ENCODE results near the gene RASAL3. TPM values are rescaled to one million over a fixed set of nuclear protein-coding genes. Genes with fewer than 3 reads are reported as not detected.
A peak's percentile ranks its signal among the peaks of the same experiment; 100 is the strongest.

RASAL3 gene
- total RNA-seq, 1 experiment from 2014 or later: 1.9 TPM

DNA sequence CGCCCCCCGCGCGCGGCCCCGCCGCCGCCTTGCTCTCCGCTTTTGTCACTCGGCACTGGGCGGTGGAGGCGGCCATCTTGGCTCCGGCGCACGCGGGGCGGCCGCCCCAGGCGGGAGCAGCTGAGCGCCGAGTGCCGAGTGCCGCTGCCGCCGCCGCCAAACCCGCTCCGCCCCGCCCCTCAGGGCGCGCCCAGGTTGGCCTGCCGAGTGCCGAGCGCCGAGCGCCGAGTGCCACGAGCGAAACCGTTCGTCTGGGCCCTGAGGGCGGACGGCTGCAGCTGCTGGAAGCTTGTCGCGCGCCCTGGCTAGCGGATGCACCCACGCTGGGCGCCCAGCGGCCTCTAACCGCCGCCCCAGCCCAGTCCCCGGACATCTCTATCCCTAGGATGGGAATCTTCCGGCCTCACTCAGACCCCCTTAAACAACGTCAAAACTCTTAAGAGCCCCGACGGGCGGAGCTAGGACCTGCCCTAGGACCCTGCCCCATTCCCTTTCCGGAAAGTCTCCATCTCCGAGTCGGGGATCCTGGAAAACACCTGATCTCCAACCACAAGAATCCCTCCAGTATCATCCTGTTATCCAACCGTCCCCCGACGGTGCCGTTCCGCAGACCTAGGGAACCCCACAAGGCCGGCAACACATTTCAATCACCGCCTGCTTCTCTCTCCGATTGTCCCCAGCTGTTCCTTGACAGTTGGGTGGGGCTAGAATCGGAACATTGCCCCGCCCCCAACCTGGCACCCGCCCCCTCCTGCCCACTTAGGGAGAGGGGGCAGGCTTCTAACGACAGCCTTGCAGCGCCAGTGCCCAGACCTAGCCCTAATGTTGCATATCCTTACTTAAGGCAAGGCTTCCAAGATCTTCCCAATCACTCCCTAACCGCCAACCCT, 31.5 kb downstream of the RASAL3 start:
- H2BK12ac ChIP-seq (ENCODE audit: insufficient read length, low read depth, low read length): no peak overlapping the region
- no peak overlapping the region for H2BK120ac ChIP-seq (ENCODE audit: low read depth, low read length, poor library complexity, severe bottlenecking)
- no peak overlapping the region for H3T11ph ChIP-seq (ENCODE audit: low read length)
- no peak overlapping the region for H4K5ac ChIP-seq (ENCODE audit: insufficient read length, low read depth, low read length)
- Mint-ChIP-seq H3K4me3 (peak overlapping the region; percentile 82 to 99), H3K36me3 (ENCODE audit: insufficient read depth in 1 of 3, low read depth in 3 of 3) (peaks cover 0 to 7% (median 7%) of the 10 kb centered on the region in 3 experiments; a peak in 5 of 7 replicates), H3K9me3 (no peaks in the 10 kb centered on the region; a peak in 1 of 5 replicates), H3K4me1 (peaks cover 20 to 22% of the 10 kb centered on the region in 2 experiments), H3K27me3 (ENCODE audit: low read depth) (no peaks in the 10 kb centered on the region), H3K27ac (peak overlapping the region; percentile 69 to 97 (median 82); a peak in 6 of 7 replicates)
- no peak overlapping the region for H4K8ac ChIP-seq (replicated peaks; ENCODE audit: insufficient read length, low read depth, low read length)
- peak overlapping the region; percentile 43 for H3K4me2 ChIP-seq (ENCODE audit: insufficient read depth, insufficient read length, low read length)
- no peak overlapping the region for H3K27ac ChIP-seq (ENCODE audit: insufficient read length, low read depth, low read length)
- no peak overlapping the region for H2BK15ac ChIP-seq (ENCODE audit: low read depth, low read length)
- no peak overlapping the region for H2BK20ac ChIP-seq (ENCODE audit: low read depth, low read length, poor library complexity, severe bottlenecking)
- no peaks in the 10 kb centered on the region for H3K27me3 ChIP-seq (ENCODE audit: insufficient read depth, low read length)
- H3K79me1 ChIP-seq (ENCODE audit: insufficient read depth, low read depth, low read length, poor library complexity, severe bottlenecking): peaks cover 6% of the 10 kb centered on the region
- peaks cover 15% of the 10 kb centered on the region for H3K23me2 ChIP-seq (ENCODE audit: insufficient read length, low read depth, low read length, poor library complexity, severe bottlenecking)
- no peak overlapping the region for H3K14ac ChIP-seq (ENCODE audit: insufficient read depth, low read length)
- no peak overlapping the region for H3K56ac ChIP-seq (ENCODE audit: insufficient read length, low read depth, low read length)
- no peak overlapping the region for H2AFZ ChIP-seq (ENCODE audit: low read length)
- H3K23ac ChIP-seq (ENCODE audit: insufficient read length, low read depth, low read length): no peak overlapping the region
- no peak overlapping the region for H2AK5ac ChIP-seq (ENCODE audit: insufficient read length, low read length)
- TF ChIP-seq, protein P1, sequence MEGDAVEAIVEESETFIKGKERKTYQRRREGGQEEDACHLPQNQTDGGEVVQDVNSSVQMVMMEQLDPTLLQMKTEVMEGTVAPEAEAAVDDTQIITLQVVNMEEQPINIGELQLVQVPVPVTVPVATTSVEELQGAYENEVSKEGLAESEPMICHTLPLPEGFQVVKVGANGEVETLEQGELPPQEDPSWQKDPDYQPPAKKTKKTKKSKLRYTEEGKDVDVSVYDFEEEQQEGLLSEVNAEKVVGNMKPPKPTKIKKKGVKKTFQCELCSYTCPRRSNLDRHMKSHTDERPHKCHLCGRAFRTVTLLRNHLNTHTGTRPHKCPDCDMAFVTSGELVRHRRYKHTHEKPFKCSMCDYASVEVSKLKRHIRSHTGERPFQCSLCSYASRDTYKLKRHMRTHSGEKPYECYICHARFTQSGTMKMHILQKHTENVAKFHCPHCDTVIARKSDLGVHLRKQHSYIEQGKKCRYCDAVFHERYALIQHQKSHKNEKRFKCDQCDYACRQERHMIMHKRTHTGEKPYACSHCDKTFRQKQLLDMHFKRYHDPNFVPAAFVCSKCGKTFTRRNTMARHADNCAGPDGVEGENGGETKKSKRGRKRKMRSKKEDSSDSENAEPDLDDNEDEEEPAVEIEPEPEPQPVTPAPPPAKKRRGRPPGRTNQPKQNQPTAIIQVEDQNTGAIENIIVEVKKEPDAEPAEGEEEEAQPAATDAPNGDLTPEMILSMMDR (conservative IDR thresholded peaks at IDR 0.05): no peak
- H3K4me1 ChIP-seq (ENCODE audit: insufficient read depth, low read length): no peaks in the 10 kb centered on the region; the same call in 1 of the 2 replicates
- H4K91ac ChIP-seq (ENCODE audit: insufficient read length, low read depth, low read length): no peak overlapping the region
- peak; percentile 90 for DNase-seq
- H2BK5ac ChIP-seq (ENCODE audit: insufficient read length, low read length): no peak overlapping the region
- no CpG with 5 or more reads among the region's 75 CpGs for WGBS (ENCODE audit: extremely low coverage, insufficient read length, low lambda C conversion rate)
- no peaks in the 10 kb centered on the region for H4K20me1 ChIP-seq (ENCODE audit: control insufficient read depth, insufficient read depth, insufficient read length)
- no peak overlapping the region for H3K4ac ChIP-seq (ENCODE audit: low read depth, low read length)
- H3K9me3 ChIP-seq (ENCODE audit: control insufficient read depth, low read depth, low read length): no peaks in the 10 kb centered on the region
- no peak overlapping the region for H3K18ac ChIP-seq (ENCODE audit: insufficient read length, low read depth, low read length)
- H3K9ac ChIP-seq (ENCODE audit: extremely low read depth, insufficient read length, low read length): no peak overlapping the region
- peaks cover 4% of the 10 kb centered on the region; the same call in 1 of the 2 replicates for H3K79me2 ChIP-seq (ENCODE audit: insufficient read depth, low read length)
